Skeletal muscle cell (primary cell): ENCODE data around the gene PCNA.
"Not testable (repeated sequence)": the region's sequence is repeated elsewhere in the genome, so short reads cannot be mapped to it uniquely, and the experiment has no call there.

Experiments used
- DNase-seq: peaks from one replicate; pipeline ENCODE4 v3.0.0-alpha.2; 2010; ENCODE audit warnings: low read depth
- H3K4me3 ChIP-seq: 2 replicates; pipeline ENCODE4 v1.5.1; 2011; ENCODE audit warnings: low read depth, mild to moderate bottlenecking, control low read depth, low read length, moderate library complexity

PCNA gene

DNA sequence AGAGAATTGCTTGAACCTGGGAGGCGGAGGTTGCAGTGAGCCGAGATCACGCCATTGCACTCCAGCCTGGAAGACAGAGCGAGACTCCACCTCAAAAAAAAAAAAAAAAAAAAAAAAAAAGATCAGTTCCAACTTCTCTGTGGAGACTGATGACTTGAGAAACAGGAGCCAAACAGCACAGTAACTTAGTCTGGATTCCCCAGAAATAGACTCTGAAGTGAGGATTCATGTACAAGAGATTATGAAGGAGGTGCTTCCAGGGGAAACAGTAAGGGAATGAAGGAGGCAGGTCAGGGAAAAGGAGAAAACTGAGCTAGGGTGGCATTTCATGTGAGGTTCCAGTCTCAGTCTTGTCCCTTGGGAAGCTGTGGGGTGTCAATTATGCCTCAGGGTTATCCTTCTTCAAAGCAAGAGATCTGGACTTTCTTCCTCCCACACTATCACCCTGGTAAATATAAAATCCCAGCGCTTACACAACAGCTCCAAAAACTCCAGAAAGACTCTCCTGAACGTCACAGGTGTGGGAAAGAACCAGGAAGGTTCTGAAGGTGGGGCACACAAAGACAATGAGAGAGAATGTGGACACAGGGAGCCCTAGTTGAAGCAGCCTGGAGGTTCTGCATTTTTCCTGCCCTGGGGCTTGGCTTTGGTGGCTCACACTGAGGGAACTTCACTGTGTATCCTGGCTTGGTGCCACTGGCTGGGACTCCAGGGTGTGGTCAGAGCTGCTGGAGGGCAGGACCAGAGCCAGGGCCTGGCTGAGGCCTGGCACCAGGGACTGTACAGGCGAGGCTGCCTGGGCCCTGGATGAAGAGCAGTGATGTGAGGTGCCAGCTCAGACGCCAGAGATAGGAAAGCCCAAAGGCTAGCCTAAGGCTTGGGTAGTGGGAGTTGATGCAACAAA lies 46.8 kb downstream of the PCNA start:
- H3K4me3 ChIP-seq, result no peak overlapping the region
- peak; percentile 21 for DNase-seq

DNA sequence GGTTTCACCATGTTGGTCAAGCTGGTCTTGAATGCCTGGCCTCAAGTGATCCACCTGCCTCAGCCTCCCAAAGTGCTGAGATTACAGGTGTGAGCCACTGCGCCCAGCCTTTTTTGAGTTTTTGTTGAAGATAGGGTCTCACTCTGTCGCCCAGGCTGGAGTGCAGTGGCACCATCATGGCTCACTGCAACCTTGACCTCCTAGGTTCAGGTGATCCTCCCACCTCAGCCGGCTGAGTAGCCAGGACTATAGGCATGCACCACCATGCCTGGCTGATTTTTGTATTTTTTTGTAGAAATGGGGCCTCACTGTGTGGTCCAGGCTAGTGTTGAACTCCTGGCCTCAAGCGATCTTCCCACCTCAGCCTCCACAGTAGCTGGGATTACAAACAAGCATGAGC lies 47.8 kb downstream of the PCNA start:
- not testable (repeated sequence) for DNase-seq, H3K4me3 ChIP-seq

DNA sequence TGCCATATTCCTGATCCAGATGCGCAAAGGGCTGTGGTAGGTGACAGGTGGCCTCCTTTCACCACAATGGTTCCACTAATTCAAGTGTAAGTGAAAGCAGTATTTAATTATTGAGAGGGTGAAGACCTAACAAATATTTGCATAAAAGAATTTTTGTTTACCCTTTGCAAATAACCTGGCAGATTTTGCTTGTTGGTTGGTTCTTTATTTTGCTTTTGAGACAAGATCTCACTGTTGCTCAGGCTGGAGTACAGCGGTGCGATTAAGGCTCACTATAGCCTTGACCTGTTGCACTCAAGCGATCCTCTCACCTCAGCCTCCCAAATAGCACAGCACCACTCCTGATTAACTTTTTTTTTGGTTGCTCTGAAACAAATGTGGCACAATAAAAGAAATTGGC lies 49.2 kb downstream of the PCNA start:
- no peak overlapping the region for H3K4me3 ChIP-seq
- DNase-seq, result no peak

DNA sequence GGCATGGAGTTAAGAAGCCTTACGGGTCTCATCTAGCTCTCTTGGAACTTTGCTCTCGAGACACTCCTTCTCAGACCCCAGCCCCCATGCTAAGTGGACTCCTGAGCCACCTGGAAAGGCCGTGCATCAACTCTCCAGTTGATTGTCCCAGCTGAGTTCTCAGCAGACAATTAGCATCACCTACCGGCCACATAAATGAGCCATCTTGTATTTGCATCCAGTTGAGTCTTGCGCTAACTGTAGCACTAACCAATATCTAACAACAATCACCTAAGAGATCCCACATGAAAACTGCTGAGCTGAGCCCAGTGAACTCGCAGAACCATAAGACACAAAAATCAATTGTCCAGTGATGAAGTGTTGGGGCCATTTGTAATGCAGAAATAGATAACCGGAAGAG lies 49.7 kb downstream of the PCNA start:
- no peak for DNase-seq
- H3K4me3 ChIP-seq, result no peak overlapping the region

DNA sequence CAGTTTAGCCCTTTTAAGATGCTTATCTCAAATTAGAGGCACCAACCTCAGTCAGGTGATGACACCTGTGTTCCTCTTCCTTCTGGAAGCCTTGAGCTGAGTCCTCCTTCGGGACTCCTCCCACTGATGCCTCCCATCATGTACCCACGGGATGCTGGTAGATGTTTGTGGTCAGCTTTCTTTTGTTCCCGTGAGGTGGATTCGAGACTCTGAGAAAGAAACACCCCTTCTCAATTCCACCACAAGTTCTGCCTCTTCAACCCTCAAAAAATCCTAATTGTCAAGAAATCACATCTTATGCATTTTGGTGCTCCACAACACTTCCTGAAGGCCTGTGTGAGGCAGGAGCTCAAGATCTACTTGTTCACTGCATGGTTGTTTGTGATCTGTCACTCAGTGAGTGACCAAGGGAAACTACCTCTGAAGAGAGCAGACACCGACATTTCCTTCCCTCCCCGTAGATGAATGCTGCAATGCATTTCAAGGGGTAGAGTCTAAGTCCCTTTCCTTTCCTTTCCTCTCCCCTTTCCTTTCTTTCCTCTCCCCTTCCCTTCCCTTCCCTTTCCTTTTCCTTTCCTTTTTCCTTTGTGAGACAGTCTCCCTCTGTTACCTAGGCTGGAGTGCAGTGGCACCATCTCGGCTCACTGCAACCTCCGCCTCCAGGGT lies 50.5 kb downstream of the PCNA start:
- DNase-seq, result no peak
- H3K4me3 ChIP-seq, result no peak overlapping the region

DNA sequence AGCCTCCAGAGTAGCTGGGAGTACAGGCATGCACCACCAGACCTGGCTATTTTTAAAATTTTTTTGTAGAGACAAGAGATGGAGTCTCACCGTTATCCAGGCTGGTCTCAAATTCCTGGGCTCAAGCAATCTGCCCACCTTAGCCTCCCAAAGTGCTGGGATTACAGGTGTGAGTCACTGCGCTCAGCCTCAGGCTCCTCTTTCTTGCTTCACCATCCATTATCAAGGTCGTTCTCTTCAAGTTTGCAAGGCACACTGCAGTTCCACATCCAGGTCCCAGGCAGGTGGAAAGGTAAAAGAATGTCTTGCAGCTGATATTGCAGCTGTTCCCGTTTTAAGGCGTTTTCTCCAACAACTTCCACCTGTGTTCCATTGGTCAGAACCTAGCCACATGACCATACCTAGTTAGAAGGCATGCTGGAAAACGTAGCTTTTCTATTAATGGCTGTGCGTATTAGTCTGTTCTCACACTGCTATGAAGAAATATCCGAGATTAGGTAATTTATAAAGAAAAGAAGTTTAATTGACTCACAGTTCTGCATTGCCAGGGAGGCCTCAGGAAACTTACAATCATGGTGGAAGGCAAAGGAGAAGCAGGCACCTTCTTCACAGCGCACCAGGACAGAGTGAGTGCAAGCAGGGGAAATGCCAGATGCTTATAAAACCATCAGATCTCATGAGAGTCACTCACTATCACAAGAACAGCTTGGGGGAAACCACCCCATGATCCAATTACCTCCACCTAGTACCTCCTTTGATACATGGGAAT lies 51.7 kb downstream of the PCNA start:
- no peak for DNase-seq
- no peak overlapping the region for H3K4me3 ChIP-seq

DNA sequence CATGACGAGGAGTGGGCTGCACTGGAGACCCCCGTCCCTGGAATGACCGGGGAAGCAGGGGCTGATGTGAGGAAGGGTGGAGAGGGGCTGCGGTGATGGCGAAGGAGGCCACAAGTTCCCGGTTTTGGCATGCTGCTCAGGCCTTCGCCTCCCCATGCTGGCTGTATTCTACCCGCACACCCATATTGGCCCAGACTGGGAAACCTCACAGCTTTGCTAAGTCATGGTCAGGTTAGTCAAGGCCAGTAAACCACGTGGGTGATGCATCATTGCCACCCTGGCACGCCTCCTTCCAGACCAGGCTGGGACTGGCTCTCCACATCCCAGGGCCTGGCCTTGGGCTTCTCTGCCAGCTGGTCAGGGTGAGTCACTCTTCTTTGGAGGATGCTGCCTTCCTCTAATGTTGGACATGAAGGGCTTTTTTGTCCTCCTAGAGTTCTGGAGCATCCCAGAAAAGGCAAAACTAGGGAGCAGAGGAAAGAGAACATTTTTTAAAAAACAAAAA lies 53.8 kb downstream of the PCNA start:
- peak; percentile 90 for DNase-seq
- no peak overlapping the region for H3K4me3 ChIP-seq

DNA sequence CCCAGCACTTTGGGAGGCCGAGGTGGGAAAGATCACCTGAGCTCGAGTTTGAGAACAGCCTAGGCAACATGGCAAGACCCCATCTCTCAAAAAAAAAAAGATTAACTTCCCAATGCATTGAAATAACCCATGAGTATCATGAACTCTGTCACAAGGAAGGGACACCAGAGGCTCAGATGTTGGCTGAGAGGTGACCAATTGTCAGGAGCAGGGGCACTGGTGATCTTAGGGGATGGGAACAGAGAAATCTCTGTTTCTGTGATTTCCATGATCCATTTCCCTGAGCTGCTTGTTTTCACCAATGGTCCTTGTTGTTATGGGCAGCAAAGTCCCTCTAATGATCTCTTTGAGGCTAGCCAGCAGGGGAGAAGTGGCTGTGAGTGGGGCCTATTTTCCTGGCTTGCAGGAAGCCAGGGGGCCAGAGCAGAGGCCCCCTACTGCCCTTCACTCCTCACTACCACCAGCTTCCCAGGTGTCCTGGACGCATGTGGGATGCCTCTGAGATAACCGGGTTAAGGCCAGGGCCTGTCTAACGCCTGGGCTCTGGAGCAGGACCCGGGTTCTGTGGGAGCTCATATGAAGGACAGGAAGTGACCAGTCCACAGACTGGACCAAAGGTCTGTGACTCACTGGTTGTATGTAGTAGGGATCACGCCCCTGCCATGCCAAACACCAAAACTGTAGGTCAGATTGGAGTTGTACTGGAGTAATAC lies 54.4 kb downstream of the PCNA start:
- no peak overlapping the region for H3K4me3 ChIP-seq
- DNase-seq, result no peak
